Omental fat pad (tissue), 4 donors: Measurements from ENCODE around the gene KIRREL3. TPM values are rescaled to one million over a fixed set of nuclear protein-coding genes. Genes with fewer than 3 reads are reported as not detected.

Source experiments
- ATAC-seq: fragments of 150-250 bp; one replicate; pipeline ENCODE4 v1.9.1; 2016; ENCODE audit warnings: mild to moderate bottlenecking, moderate library complexity; ENCODE audit not compliant: low FRiP score
- DNase-seq: peaks from one replicate; pipeline ENCODE4 v3.0.0-alpha.2; 2019; ENCODE audit warnings: low spot score
- total RNA-seq, 4 donors: library from RNA; depleted of rRNA; stranded (reverse); fragments of >200 nt; gene quantifications; one replicate each; pipeline ENCODE4 v1.1.0, GENCODE V29; 2016
- TF ChIP-seq, protein P1 (sequence below), 3 donors: fragments of 450-650 bp; IDR thresholded peaks; one replicate each; pipeline ENCODE4 v1.5.1; 2016 to 2017; ENCODE audit warnings: antibody characterized with exemption in 3 of 3, mild to moderate bottlenecking in 3 of 3, moderate library complexity in 2 of 3

Gene KIRREL3
- total RNA-seq, 4 donors from 2014 or later = 0.09 to 0.60 TPM; not detected in 2

- TF ChIP-seq, protein P1, sequence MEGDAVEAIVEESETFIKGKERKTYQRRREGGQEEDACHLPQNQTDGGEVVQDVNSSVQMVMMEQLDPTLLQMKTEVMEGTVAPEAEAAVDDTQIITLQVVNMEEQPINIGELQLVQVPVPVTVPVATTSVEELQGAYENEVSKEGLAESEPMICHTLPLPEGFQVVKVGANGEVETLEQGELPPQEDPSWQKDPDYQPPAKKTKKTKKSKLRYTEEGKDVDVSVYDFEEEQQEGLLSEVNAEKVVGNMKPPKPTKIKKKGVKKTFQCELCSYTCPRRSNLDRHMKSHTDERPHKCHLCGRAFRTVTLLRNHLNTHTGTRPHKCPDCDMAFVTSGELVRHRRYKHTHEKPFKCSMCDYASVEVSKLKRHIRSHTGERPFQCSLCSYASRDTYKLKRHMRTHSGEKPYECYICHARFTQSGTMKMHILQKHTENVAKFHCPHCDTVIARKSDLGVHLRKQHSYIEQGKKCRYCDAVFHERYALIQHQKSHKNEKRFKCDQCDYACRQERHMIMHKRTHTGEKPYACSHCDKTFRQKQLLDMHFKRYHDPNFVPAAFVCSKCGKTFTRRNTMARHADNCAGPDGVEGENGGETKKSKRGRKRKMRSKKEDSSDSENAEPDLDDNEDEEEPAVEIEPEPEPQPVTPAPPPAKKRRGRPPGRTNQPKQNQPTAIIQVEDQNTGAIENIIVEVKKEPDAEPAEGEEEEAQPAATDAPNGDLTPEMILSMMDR (IDR thresholded peaks at IDR 0.05) = no peak
- ATAC-seq (no peak), DNase-seq (no peak)
Measured at GRCh38 chr11:126497581-126498122, 502.9 kb downstream of the KIRREL3 start.

DNA sequence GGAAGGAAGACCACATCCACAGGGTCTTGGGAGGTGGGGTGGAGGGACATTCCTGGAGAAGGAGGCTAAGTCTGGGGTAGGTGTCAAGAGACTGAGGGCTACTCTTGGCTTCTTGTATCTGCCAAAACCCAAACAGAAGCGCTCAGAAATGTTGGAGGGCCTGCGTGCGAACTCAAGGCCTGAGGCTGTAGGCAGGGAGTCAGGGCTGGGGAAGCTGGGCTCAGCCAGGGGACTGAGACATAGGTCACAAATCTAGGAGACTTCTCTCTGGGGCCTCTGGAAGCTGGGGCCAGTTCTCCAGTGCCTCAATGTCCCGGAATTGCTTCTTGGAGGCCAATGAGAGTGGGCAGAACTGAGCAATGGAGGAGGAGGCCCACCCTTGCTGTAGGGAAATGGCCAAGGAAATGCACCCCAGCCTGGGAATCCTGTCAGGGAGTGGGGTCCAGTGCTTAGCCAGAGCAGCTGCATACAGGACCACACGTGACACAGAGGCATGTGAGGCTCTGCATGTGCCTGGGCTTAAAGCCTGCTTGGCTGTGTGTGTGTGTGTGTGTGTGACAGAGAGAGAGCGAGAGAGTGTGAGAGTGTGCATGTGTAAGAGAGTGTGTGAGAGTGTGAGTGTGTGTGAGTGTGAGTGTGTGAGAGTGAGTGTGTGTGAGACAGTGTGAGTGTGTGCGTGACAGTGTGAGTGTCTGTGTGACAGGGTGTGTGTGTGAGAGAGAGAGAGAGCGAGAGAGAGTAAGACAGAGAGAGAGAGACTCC, 503.8 kb downstream of the KIRREL3 start:
- DNase-seq (no peak), ATAC-seq (no peak)
- TF ChIP-seq, protein P1 (IDR thresholded peaks at IDR 0.05) = no peak

DNA sequence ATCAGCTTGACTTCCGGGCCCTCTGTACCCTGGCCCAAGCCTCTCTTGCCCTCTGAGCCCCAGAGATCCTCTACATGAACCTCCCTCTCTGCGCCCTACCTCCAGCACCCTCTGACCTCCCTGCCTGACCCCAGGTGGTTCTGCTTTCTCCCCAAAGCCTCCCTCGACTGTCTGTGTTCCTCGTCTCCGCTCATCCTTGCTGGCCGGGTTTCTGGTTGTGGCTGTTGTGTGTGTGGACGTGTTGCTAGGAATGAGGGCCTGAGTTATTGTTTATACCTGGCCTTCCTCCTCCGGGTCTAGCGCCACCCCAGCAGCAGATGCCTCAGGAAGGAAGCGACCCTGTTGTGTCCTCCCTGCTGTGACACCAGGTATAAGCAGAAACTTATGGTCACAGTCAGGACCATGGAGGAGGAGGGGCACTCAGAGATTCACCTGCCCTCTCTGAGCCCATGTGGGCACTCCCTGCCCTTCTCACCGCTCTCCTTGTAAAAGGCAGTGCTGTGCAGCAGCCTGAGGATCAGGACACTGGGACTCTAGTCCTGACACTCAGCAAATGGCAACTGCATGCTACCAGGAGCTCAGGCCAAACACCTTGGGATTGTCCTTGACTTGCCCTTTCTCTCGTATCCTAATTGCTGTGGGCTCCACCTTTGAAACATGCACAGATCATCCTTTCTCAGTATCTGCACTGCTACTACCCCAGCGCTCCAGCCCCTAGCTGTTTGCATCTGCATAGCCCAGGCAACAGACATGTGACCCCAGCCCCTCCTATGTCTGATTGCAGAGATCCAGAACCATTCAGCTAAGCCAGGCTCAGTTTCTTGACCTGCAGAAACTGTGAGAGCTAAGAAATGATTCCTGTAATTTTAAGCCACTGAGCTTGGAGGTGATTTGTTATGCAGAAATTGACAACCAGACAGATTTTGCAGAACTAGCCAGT, 505.0 kb downstream of the KIRREL3 start:
- ATAC-seq = no peak

GRCh38 chr11:126494831-126495230, 505.7 kb downstream of the KIRREL3 start:
- DNase-seq (no peak), ATAC-seq (no peak)
- TF ChIP-seq, protein P1 (IDR thresholded peaks at IDR 0.05) = no peak

More for the DNA sequence above, 505.0 kb downstream of the KIRREL3 start:
- no peak for DNase-seq
- TF ChIP-seq, protein P1 (IDR thresholded peaks at IDR 0.05) = no peak

GRCh38 chr11:126492331-126493082, 508.1 kb downstream of the KIRREL3 start:
- no peak for ATAC-seq
- TF ChIP-seq, protein P1 (IDR thresholded peaks at IDR 0.05) = no peak
- no peak for DNase-seq

GRCh38 chr11:126491092-126491491, 509.5 kb downstream of the KIRREL3 start:
- no peak for DNase-seq
- ATAC-seq = no peak
- TF ChIP-seq, protein P1 (IDR thresholded peaks at IDR 0.05) = no peak
